GM12865 (cell line): ENCODE data around the gene NSD1.
"Not testable (repeated sequence)": the region's sequence is repeated elsewhere in the genome, so short reads cannot be mapped to it uniquely, and the experiment has no call there.

Experiments used
- DNase-seq: peaks from one replicate; pipeline ENCODE4 v3.0.0; 2010; ENCODE audit warnings: low read depth
- H3K4me3 ChIP-seq: 2 replicates; pipeline ENCODE4 v1.5.1; 2011; ENCODE audit warnings: mild to moderate bottlenecking, low read depth, low read length, control low read depth
- TF ChIP-seq, protein P1 (sequence below): IDR thresholded peaks from 2 replicates; pipeline ENCODE4 v1.5.1; 2011; ENCODE audit warnings: low read length, control low read depth, low read depth, inconsistent platforms; ENCODE audit not compliant: insufficient read depth; ENCODE audit errors: missing control alignments

NSD1 gene

GRCh38 chr5:177142098-177142611, 8.6 kb downstream of the NSD1 start:
- TF ChIP-seq, protein P1, sequence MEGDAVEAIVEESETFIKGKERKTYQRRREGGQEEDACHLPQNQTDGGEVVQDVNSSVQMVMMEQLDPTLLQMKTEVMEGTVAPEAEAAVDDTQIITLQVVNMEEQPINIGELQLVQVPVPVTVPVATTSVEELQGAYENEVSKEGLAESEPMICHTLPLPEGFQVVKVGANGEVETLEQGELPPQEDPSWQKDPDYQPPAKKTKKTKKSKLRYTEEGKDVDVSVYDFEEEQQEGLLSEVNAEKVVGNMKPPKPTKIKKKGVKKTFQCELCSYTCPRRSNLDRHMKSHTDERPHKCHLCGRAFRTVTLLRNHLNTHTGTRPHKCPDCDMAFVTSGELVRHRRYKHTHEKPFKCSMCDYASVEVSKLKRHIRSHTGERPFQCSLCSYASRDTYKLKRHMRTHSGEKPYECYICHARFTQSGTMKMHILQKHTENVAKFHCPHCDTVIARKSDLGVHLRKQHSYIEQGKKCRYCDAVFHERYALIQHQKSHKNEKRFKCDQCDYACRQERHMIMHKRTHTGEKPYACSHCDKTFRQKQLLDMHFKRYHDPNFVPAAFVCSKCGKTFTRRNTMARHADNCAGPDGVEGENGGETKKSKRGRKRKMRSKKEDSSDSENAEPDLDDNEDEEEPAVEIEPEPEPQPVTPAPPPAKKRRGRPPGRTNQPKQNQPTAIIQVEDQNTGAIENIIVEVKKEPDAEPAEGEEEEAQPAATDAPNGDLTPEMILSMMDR, result no peak
- DNase-seq, result no peak
- H3K4me3 ChIP-seq, result no peak overlapping the region

DNA sequence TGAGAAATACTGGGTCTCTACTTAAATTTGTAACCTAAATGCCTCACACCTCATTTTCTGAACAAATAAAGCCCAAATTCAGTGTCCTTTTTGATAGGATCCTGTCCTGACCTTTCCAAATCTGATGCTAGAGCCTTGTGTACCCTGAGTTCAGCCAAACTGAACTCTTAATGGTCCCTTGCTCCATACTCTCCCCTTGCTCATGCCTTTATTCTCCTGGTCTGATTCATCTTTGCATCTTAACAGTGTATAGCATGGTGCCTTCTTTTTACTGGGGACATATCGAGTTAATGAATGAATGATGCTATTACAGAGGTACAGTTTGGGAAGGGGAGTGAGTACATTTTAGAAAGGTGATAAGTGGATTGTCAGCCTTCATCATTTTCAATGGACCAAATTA, 9.2 kb downstream of the NSD1 start:
- TF ChIP-seq, protein P1, result no peak
- H3K4me3 ChIP-seq, result no peak overlapping the region
- DNase-seq, result no peak

GRCh38 chr5:177146891-177147638, 13.5 kb downstream of the NSD1 start:
- no peak overlapping the region for H3K4me3 ChIP-seq
- TF ChIP-seq, protein P1, result no peak
- no peak for DNase-seq

- DNase-seq, H3K4me3 ChIP-seq: not testable (repeated sequence)
Observed at GRCh38 chr5:177150061-177150460, 16.5 kb downstream of the NSD1 start.

- DNase-seq, result no peak
- H3K4me3 ChIP-seq, result no peak overlapping the region
- TF ChIP-seq, protein P1, result no peak
Observed at GRCh38 chr5:177154003-177154643, 20.6 kb downstream of the NSD1 start.

GRCh38 chr5:177162379-177162778, 28.8 kb downstream of the NSD1 start:
- TF ChIP-seq, protein P1, result no peak
- H3K4me3 ChIP-seq, result no peak overlapping the region
- DNase-seq, result no peak

- no peak for DNase-seq
- no peak overlapping the region for H3K4me3 ChIP-seq
- TF ChIP-seq, protein P1, result no peak
Observed at GRCh38 chr5:177163500-177163899, 29.9 kb downstream of the NSD1 start.
